HFF-Myc (cell line): ENCODE measurements around the gene DENND1B.
"Not testable (repeated sequence)": the region's sequence is repeated elsewhere in the genome, so short reads cannot be mapped to it uniquely, and the experiment has no call there.

Experiments used
- DNase-seq: peaks from one replicate; pipeline ENCODE4 v3.0.0-alpha.2; 2011; ENCODE audit warnings: low read depth; ENCODE audit errors: extremely low read depth
- H3K4me3 ChIP-seq: replicated peaks from 2 replicates; pipeline ENCODE4 v1.5.1; 2011; ENCODE audit warnings: low read depth, mild to moderate bottlenecking, control low read depth, low read length
- TF ChIP-seq, protein P1 (sequence below): IDR thresholded peaks from 2 replicates; pipeline ENCODE4 v1.5.1; 2012; ENCODE audit warnings: mild to moderate bottlenecking, low read depth, low read length, control low read depth; ENCODE audit errors: missing control alignments

The DENND1B gene

GRCh38 chr1:197590687-197591086 is 184.6 kb downstream of the DENND1B start:
- TF ChIP-seq, protein P1, sequence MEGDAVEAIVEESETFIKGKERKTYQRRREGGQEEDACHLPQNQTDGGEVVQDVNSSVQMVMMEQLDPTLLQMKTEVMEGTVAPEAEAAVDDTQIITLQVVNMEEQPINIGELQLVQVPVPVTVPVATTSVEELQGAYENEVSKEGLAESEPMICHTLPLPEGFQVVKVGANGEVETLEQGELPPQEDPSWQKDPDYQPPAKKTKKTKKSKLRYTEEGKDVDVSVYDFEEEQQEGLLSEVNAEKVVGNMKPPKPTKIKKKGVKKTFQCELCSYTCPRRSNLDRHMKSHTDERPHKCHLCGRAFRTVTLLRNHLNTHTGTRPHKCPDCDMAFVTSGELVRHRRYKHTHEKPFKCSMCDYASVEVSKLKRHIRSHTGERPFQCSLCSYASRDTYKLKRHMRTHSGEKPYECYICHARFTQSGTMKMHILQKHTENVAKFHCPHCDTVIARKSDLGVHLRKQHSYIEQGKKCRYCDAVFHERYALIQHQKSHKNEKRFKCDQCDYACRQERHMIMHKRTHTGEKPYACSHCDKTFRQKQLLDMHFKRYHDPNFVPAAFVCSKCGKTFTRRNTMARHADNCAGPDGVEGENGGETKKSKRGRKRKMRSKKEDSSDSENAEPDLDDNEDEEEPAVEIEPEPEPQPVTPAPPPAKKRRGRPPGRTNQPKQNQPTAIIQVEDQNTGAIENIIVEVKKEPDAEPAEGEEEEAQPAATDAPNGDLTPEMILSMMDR: no peak
- DNase-seq: no peak
- H3K4me3 ChIP-seq: no peak overlapping the region

GRCh38 chr1:197585809-197586208 is 189.5 kb downstream of the DENND1B start:
- DNase-seq: no peak
- no peak overlapping the region for H3K4me3 ChIP-seq
- TF ChIP-seq, protein P1: no peak

DNA sequence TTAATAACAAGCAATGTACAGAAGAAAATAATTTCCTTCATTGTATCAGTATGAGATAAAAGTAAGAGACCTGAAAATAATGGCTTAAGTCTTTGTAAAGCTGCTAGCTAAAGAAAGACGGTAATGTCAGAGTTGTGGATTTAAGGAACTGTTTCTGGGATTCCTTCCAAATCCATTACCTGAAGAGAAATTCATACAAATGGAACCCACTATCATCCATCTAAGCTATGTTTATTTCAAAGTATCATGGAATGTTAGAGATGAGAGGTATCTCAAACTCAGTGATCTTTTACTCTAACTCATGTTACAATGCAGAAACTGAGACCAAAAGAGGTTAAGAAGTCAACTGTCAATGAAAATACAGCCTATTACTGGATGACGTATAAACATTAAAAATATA is 197.7 kb downstream of the DENND1B start:
- no peak for DNase-seq
- H3K4me3 ChIP-seq: no peak overlapping the region
- TF ChIP-seq, protein P1: no peak

GRCh38 chr1:197575531-197575930 is 199.7 kb downstream of the DENND1B start:
- H3K4me3 ChIP-seq, DNase-seq: not testable (repeated sequence)

DNA sequence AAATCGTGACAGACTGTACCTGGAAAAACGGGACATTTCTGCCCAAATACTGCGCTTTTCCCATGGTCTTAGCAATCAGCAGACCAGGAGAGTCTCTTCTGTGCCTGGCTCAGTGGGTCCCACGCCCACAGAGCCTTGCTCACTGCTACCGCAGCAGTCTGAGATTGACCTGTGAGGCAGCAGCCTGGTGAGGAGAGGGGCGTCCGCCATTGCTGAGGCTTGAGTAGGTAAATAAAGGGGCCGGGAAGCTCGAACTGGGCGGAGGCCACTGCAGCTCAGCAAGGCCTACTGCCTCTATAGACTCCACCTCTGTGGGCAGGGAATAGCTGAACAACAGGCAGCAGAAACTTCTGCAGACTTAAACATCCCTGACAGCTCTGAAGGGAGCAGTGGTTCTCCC is 203.1 kb downstream of the DENND1B start:
- DNase-seq: no peak
- TF ChIP-seq, protein P1: no peak
- H3K4me3 ChIP-seq: no peak overlapping the region

GRCh38 chr1:197567442-197567841 is 207.8 kb downstream of the DENND1B start:
- DNase-seq: no peak

GRCh38 chr1:197561041-197561440 is 214.2 kb downstream of the DENND1B start:
- TF ChIP-seq, protein P1: no peak
- DNase-seq: no peak
- H3K4me3 ChIP-seq: no peak overlapping the region

More at GRCh38 chr1:197567442-197567841, 207.8 kb downstream of the DENND1B start:
- TF ChIP-seq, protein P1: no peak
- no peak overlapping the region for H3K4me3 ChIP-seq
